HEK293T (cell line): ENCODE results near the gene THAP7.
A peak's percentile ranks its signal among the peaks of the same experiment; 100 is the strongest.

Experiments
- CTCF ChIA-PET: fragments of 350-600 bp; formaldehyde crosslinking; extraction: SDS; loops from one replicate; lab custom pipeline; 2021; ENCODE audit warnings: antibody characterized with exemption, inconsistent platforms; lab: Yijun Ruan, JAX
- POLR2A ChIA-PET: fragments of 350-600 bp; formaldehyde crosslinking; extraction: SDS; loops from one replicate; lab custom pipeline; 2020; ENCODE audit warnings: antibody characterized with exemption, inconsistent platforms; lab: Yijun Ruan, JAX
- DNase-seq: peaks from one replicate; pipeline ENCODE4 v3.0.0; 2012; ENCODE audit warnings: mixed read lengths; ENCODE audit errors: extremely low spot score
- ARNT ChIP-seq: fragments of 450-650 bp; IDR thresholded peaks from 2 replicates; pipeline ENCODE4 v1.6.1; 2017; ENCODE audit warnings: mild to moderate bottlenecking
- BHLHE40 ChIP-seq: fragments of 450-650 bp; IDR thresholded peaks from 2 replicates; pipeline ENCODE4 v1.6.1; 2016; ENCODE audit warnings: mild to moderate bottlenecking, moderate library complexity, borderline replicate concordance
- CTBP1 ChIP-seq: fragments of 450-650 bp; IDR thresholded peaks from 2 replicates; pipeline ENCODE4 v1.6.1; 2016; ENCODE audit warnings: borderline replicate concordance
- ELF4 ChIP-seq: fragments of 450-650 bp; IDR thresholded peaks from 2 replicates; pipeline ENCODE4 v1.6.1; 2017; ENCODE audit warnings: antibody characterized with exemption
- FOXA1 ChIP-seq: fragments of 450-650 bp; IDR thresholded peaks from 2 replicates; pipeline ENCODE4 v1.6.1; 2016; ENCODE audit warnings: mild to moderate bottlenecking
- FOXK2 ChIP-seq: fragments of 450-650 bp; IDR thresholded peaks from 2 replicates; pipeline ENCODE4 v1.6.1; 2016; ENCODE audit warnings: mild to moderate bottlenecking
- FOXM1 ChIP-seq: fragments of 450-650 bp; IDR thresholded peaks from 2 replicates; pipeline ENCODE4 v1.6.1; 2017; ENCODE audit warnings: mild to moderate bottlenecking, borderline replicate concordance
- HDGF ChIP-seq: fragments of 450-650 bp; IDR thresholded peaks from 2 replicates; pipeline ENCODE4 v1.6.1; 2017; ENCODE audit warnings: antibody characterized with exemption, borderline replicate concordance
- L3MBTL2 ChIP-seq: fragments of 450-650 bp; conservative IDR thresholded peaks from 2 replicates; pipeline ENCODE4 v1.6.1; 2016; ENCODE audit warnings: mild to moderate bottlenecking
- LEF1 ChIP-seq: fragments of 450-650 bp; IDR thresholded peaks from 2 replicates; pipeline ENCODE4 v1.6.1; 2017; ENCODE audit warnings: mild to moderate bottlenecking, borderline replicate concordance
- NFRKB ChIP-seq: fragments of 450-650 bp; IDR thresholded peaks from 2 replicates; pipeline ENCODE4 v1.6.1; 2016; ENCODE audit warnings: mild to moderate bottlenecking, moderate library complexity
- SP1 ChIP-seq: fragments of 450-650 bp; IDR thresholded peaks from 2 replicates; pipeline ENCODE4 v1.6.1; 2017
- SUZ12 ChIP-seq: fragments of 450-650 bp; IDR thresholded peaks from 2 replicates; pipeline ENCODE4 v1.6.1; 2016; ENCODE audit warnings: mild to moderate bottlenecking
- TARDBP ChIP-seq: fragments of 450-650 bp; IDR thresholded peaks from 2 replicates; pipeline ENCODE4 v1.6.1; 2016
- ZNF384 ChIP-seq: fragments of 450-650 bp; IDR thresholded peaks from 2 replicates; pipeline ENCODE4 v1.6.1; 2016
- TF ChIP-seq, protein P1 (sequence below): fragments of 450-650 bp; IDR thresholded peaks from 2 replicates; pipeline ENCODE4 v1.6.1; 2016

The THAP7 gene

GRCh38 chr22:20957683-20958431 is 44.1 kb downstream of the THAP7 start:
- ChIA-PET POLR2A (interaction anchor here (0.7 to 1.9 kb wide), 4 partner anchors 24 to 44 kb away, joined by 3 to 7 read pairs (median 4); partner anchors contain the start of genes LZTR1 and THAP7), CTCF (no interaction called here)
- TF ChIP-seq FOXM1 (no peak), L3MBTL2 (no peak), HDGF (no peak), SUZ12 (no peak)
- DNase-seq = no peak

DNA sequence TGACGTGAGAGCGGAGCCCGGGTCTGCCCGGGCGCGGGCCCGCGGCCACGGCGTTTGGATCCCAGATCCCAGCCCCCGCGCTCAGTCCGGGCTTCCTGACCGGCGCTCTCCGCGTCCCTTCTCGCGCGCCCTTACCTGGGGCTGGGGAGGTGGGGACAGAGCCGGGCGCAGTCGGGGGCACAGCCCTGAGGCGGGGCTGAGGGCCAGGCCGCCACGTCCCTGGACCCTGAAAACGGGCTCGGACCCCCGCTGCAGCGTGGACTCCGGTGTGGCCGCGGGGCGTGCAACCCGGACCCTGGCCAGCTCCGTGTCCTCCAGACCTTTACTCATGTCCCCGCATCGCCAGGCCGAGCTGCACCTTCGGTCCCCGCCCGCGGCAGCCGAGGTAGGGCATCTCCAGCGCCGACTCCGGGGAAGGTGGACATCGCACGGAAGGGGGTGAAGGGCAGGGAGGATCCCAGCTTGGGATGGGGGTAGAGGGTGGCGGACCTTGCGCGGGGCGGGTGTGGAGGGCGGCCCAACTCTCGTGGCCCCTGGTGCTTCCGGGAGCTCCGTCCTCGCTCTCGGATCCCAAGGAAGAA is 44.7 kb downstream of the THAP7 start:
- TF ChIP-seq ZNF384 (no peak), NFRKB (no peak), SP1 (no peak), TARDBP (no peak), ELF4 (no peak), LEF1 (no peak), ARNT (no peak), L3MBTL2 (no peak), BHLHE40 (no peak)
- ChIA-PET CTCF (interaction anchor here (1.3 kb wide), 1 partner anchor 71 kb away, joined by 5 read pairs; no protein-coding TSS in a partner anchor), POLR2A (interaction anchor here (0.7 to 1.9 kb wide), 3 partner anchors 25 to 45 kb away, joined by 3 to 5 read pairs (median 4); partner anchors contain the start of genes LZTR1 and THAP7)
- DNase-seq = no peak

DNA sequence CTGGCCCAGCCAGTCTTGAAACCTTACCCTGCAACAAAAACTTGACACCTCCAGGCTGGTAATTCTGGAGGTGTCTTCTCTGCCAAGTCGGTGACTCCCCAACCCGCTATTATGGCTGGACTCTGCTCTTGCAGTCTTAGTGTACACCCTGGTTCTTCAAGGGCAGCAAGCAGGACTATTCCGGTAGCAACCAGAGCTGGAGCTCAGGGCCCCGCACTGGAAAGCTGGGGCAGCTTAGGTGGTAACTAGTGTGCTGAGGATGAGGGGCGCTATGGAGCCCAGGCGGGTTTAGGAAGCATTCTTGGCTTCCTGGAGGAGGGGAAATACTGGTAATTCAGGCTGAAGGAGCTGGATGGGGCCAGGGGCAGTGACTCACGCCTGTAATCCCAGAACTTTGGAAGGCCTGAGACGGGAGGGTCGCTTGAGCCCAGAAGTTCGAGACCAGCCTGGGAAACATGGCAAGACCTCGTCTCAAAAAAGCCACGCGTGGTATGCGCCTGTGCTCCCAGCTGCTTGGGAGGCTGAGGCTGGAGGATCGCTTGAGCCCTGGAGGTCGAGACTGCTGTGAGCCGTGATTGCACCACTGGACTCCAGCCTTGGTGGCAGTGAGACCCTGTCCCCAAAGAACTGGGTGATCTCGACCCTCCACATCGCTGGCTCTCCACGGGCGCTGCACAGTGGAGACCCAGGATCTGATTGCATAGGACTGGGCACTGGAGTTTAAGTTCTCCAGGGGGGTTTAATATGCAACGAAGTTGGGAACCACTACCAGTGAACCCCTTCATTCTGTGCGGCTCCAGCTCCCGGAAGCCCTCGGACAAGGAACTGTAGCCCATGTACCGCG is 45.4 kb downstream of the THAP7 start:
- TF ChIP-seq, protein P1, sequence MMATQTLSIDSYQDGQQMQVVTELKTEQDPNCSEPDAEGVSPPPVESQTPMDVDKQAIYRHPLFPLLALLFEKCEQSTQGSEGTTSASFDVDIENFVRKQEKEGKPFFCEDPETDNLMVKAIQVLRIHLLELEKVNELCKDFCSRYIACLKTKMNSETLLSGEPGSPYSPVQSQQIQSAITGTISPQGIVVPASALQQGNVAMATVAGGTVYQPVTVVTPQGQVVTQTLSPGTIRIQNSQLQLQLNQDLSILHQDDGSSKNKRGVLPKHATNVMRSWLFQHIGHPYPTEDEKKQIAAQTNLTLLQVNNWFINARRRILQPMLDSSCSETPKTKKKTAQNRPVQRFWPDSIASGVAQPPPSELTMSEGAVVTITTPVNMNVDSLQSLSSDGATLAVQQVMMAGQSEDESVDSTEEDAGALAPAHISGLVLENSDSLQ = no peak
- no peak for TF ChIP-seq FOXM1
- TF ChIP-seq FOXA1 = no peak
- no peak for TF ChIP-seq ARNT
- no peak for TF ChIP-seq LEF1
- TF ChIP-seq L3MBTL2 = no peak
- TF ChIP-seq TARDBP = no peak
- no peak for TF ChIP-seq SP1
- no peak for TF ChIP-seq NFRKB
- no peak for TF ChIP-seq BHLHE40
- no peak for TF ChIP-seq ZNF384
- TF ChIP-seq HDGF = no peak
- TF ChIP-seq ELF4 = no peak
- no peak for TF ChIP-seq FOXK2
- TF ChIP-seq SUZ12 = no peak
- no peak for TF ChIP-seq CTBP1
- POLR2A ChIA-PET = interaction anchor here (0.8 to 1.9 kb wide), 3 partner anchors 24 to 46 kb away, joined by 4 to 7 read pairs (median 5); partner anchors contain the start of genes LZTR1 and THAP7
- CTCF ChIA-PET = interaction anchor here (1.3 kb wide), 1 partner anchor 71 kb away, joined by 5 read pairs; no protein-coding TSS in a partner anchor
- DNase-seq = no peak

DNA sequence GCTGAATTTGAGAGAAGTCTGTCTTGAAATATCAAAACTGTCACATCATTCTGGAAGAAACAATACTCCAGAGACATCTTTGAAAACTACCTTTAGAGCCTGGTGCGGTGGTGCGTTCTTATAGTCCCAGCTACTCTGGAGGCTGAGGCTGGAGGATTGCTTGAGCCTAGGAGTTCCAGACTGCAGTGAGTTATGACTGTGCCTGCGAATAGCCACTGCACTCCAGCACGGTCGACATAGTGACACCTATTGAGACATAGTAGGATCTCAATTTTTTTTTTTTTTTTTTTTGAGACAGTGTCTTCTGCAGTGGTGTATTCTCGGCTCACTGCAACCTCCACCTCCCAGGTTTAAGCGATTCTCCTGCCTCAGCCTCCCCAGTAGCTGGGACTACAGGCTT is 46.4 kb downstream of the THAP7 start:
- POLR2A ChIA-PET = interaction anchor here (1.5 kb wide), 1 partner anchor 26 kb away, joined by 7 read pairs; the partner anchor contains the start of gene LZTR1
- TF ChIP-seq, protein P1 = peak; percentile 26; the same call in 1 of the 2 replicates
- TF ChIP-seq TARDBP = no peak
- TF ChIP-seq HDGF = no peak
- TF ChIP-seq ZNF384 = peak; percentile 69
- no peak for DNase-seq
- CTCF ChIA-PET = no interaction called here

DNA sequence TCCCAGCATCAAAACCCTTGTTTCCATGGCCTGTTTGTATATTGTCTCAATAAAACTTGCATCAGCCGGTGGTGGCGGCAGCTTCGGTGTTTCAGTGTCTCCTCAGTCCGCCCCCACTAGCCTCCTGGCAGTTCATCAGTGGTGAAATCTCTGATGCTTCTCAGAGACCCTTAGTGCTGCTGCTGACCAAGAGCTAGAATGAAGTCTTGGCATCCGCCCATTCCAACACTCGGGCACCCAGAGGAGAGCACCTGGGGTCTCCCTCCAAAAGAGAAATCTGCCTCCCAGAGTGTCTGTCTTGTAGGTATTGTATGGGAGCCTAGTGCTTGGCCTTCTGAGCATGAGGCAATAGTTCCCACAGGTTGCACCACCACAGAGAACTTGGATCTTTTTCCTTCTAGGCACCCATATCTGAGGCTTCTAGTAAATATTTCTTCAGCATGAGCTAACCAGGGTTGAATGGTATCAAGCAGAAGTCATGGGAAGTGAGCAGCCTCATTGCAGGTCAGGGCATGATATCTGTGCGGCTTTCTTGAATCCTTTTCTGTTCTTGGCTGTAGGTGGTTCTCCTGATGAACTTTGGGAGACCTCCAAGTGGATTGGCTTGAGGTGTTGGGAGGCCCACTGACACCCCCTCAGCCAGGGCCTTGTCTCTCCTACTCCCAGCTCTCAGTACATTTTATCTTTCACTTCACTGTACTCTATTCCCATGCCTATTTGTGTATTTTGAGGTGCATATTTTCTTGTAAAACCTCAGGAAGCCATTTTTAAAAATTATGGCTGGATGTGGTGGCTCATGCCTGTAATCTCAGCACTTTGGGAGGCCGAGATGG is 48.0 kb downstream of the THAP7 start:
- ChIA-PET POLR2A (interaction anchor here (0.6 to 2.4 kb wide), 4 partner anchors 28 to 37 kb away, joined by 3 to 8 read pairs (median 4); partner anchors contain the start of genes CRKL and LZTR1), CTCF (no interaction called here)
- no peak for DNase-seq
- no peak for TF ChIP-seq SUZ12
- TF ChIP-seq L3MBTL2 = no peak
- TF ChIP-seq ELF4 = no peak
- no peak for TF ChIP-seq ZNF384
- TF ChIP-seq, protein P1 = no peak
- TF ChIP-seq TARDBP = no peak
- no peak for TF ChIP-seq FOXK2
- no peak for TF ChIP-seq CTBP1
- no peak for TF ChIP-seq NFRKB
- no peak for TF ChIP-seq SP1
- no peak for TF ChIP-seq LEF1
